ENCODE data around the gene PSMB2. TPM values are rescaled to one million over a fixed set of nuclear protein-coding genes. Genes with fewer than 3 reads are reported as not detected.
"Not testable (repeated sequence)": the region's sequence is repeated elsewhere in the genome, so short reads cannot be mapped to it uniquely, and the experiment has no call there.

Gene PSMB2
- 62.8 and 70.7 TPM in 2 replicates for total RNA-seq
- long read RNA-seq, transcript PSMB2-201 (6 exons, 2,701 nt) = major isoform, 57 of 79 reads
- long read RNA-seq, partial matches to known transcripts = 2 of 79 reads
- long read RNA-seq, other reads (novel, unspliced or antisense) = 20 of 79 reads

DNA sequence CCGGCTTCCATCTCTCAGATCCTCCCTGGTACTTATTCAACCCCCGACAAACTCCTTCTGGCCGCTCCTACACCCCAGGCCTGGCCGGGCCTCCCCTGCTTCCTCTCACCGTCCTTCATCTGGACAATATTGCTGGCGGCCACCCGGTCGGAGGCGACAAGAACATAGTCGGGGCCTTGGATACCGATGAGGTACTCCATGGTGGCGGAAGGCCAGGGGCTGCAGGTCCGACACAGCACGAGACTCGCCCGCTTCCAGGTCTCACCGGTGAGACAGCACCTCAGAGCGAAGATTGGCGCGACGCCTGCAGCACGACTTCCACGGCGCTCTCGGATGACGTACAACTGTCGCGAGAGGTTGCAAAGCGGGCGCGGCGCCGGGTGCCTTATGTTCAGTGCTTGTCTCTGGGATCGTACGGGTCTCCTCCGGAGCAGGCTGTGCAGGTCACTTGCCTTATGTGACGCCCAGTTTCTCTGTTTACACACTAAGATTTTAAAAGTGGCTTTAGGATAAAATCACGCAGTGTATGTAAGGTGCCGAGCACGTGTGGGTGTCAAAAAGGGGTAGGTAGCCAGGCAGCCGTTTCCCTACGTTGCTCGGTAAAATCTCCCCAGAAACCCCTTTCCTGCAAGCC, at the start of gene PSMB2:
Gene PSMB2 (minus strand): TSS at position 294 of the 634 bp plus-strand sequence. CDS start 94 bp downstream, at position 200.
- peaks cover 43% of the 10 kb centered on the region for H3K4me1 Mint-ChIP-seq (ENCODE audit: unreplicated experiment)
- TF ChIP-seq, protein P1, sequence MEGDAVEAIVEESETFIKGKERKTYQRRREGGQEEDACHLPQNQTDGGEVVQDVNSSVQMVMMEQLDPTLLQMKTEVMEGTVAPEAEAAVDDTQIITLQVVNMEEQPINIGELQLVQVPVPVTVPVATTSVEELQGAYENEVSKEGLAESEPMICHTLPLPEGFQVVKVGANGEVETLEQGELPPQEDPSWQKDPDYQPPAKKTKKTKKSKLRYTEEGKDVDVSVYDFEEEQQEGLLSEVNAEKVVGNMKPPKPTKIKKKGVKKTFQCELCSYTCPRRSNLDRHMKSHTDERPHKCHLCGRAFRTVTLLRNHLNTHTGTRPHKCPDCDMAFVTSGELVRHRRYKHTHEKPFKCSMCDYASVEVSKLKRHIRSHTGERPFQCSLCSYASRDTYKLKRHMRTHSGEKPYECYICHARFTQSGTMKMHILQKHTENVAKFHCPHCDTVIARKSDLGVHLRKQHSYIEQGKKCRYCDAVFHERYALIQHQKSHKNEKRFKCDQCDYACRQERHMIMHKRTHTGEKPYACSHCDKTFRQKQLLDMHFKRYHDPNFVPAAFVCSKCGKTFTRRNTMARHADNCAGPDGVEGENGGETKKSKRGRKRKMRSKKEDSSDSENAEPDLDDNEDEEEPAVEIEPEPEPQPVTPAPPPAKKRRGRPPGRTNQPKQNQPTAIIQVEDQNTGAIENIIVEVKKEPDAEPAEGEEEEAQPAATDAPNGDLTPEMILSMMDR (IDR thresholded peaks at IDR 0.05) = no peak
- peaks cover 2% of the 10 kb centered on the region for H3K36me3 Mint-ChIP-seq (ENCODE audit: unreplicated experiment)
- no peaks in the 10 kb centered on the region for H3K9me3 Mint-ChIP-seq (ENCODE audit: unreplicated experiment)
- peaks cover 20% of the 10 kb centered on the region for H3K27me3 Mint-ChIP-seq (ENCODE audit: unreplicated experiment)
- DNase-seq (ENCODE audit: extremely low spot score, unreplicated experiment) = peak; percentile 98
- peak within 1 kb of the TSS; percentile 100 for H3K27ac Mint-ChIP-seq (ENCODE audit: unreplicated experiment)
- H3K4me3 Mint-ChIP-seq (ENCODE audit: unreplicated experiment) = peak within 1 kb of the TSS; percentile 99

GRCh38 chr1:35691080-35691479, 49.8 kb upstream of the PSMB2 start:
- Mint-ChIP-seq H3K27ac (ENCODE audit: unreplicated experiment) (no peak overlapping the region), H3K9me3 (ENCODE audit: unreplicated experiment) (no peaks in the 10 kb centered on the region), H3K4me1 (ENCODE audit: unreplicated experiment) (no peaks in the 10 kb centered on the region), H3K4me3 (ENCODE audit: unreplicated experiment) (no peak overlapping the region), H3K27me3 (ENCODE audit: unreplicated experiment) (peaks cover 58% of the 10 kb centered on the region), H3K36me3 (ENCODE audit: unreplicated experiment) (no peaks in the 10 kb centered on the region)
- DNase-seq (ENCODE audit: extremely low spot score, unreplicated experiment) = no peak
- TF ChIP-seq, protein P1 (IDR thresholded peaks at IDR 0.05) = no peak

DNA sequence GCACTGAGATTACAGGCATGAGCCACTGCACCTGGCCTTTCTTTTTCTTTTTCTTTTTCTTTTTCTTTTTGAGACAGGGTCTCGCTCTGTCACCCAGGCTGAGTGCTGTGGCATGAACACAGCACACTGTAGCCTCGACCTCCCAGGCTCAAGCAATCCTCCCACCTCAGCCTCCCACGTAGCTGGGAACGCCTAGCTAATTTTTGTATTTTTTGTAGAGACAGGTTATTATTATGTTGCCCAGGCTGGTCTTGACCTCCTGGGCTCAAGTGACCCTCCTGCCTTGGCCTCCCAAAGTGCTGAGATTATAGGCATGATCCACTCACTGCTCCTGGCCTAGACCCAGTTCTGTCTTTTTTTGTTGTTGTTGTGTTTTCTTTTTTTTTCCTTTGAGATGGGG, 48.8 kb upstream of the PSMB2 start:
- not testable (repeated sequence) for H3K27ac Mint-ChIP-seq (ENCODE audit: unreplicated experiment); H3K9me3 Mint-ChIP-seq (ENCODE audit: unreplicated experiment)
- H3K27me3 Mint-ChIP-seq (ENCODE audit: unreplicated experiment) = peaks cover 57% of the 10 kb centered on the region

GRCh38 chr1:35688161-35688560, 46.8 kb upstream of the PSMB2 start:
- TF ChIP-seq, protein P1 (IDR thresholded peaks at IDR 0.05) = no peak
- Mint-ChIP-seq H3K27ac (ENCODE audit: unreplicated experiment) (no peak overlapping the region), H3K4me1 (ENCODE audit: unreplicated experiment) (no peaks in the 10 kb centered on the region), H3K4me3 (ENCODE audit: unreplicated experiment) (no peak overlapping the region), H3K9me3 (ENCODE audit: unreplicated experiment) (no peaks in the 10 kb centered on the region), H3K27me3 (ENCODE audit: unreplicated experiment) (peaks cover 73% of the 10 kb centered on the region), H3K36me3 (ENCODE audit: unreplicated experiment) (no peaks in the 10 kb centered on the region)
- no peak for DNase-seq (ENCODE audit: extremely low spot score, unreplicated experiment)

More for the DNA sequence above, 48.8 kb upstream of the PSMB2 start:
- H3K36me3 Mint-ChIP-seq (ENCODE audit: unreplicated experiment); H3K4me3 Mint-ChIP-seq (ENCODE audit: unreplicated experiment); DNase-seq (ENCODE audit: extremely low spot score, unreplicated experiment); H3K4me1 Mint-ChIP-seq (ENCODE audit: unreplicated experiment): not testable (repeated sequence)

GRCh38 chr1:35683012-35683411, 41.7 kb upstream of the PSMB2 start:
- Mint-ChIP-seq H3K4me3 (ENCODE audit: unreplicated experiment) (no peak overlapping the region), H3K36me3 (ENCODE audit: unreplicated experiment) (no peaks in the 10 kb centered on the region), H3K9me3 (ENCODE audit: unreplicated experiment) (no peaks in the 10 kb centered on the region), H3K27ac (ENCODE audit: unreplicated experiment) (no peak overlapping the region), H3K4me1 (ENCODE audit: unreplicated experiment) (no peaks in the 10 kb centered on the region), H3K27me3 (ENCODE audit: unreplicated experiment) (peaks cover 60% of the 10 kb centered on the region)
- TF ChIP-seq, protein P1 (IDR thresholded peaks at IDR 0.05) = no peak
- no peak for DNase-seq (ENCODE audit: extremely low spot score, unreplicated experiment)
